Measurements from ENCODE around the gene MYO7B. TPM values are rescaled to one million over a fixed set of nuclear protein-coding genes. Genes with fewer than 3 reads are reported as not detected.

Gene MYO7B
- total RNA-seq, 1 experiment from 2014 or later, result 28.0 TPM

DNA sequence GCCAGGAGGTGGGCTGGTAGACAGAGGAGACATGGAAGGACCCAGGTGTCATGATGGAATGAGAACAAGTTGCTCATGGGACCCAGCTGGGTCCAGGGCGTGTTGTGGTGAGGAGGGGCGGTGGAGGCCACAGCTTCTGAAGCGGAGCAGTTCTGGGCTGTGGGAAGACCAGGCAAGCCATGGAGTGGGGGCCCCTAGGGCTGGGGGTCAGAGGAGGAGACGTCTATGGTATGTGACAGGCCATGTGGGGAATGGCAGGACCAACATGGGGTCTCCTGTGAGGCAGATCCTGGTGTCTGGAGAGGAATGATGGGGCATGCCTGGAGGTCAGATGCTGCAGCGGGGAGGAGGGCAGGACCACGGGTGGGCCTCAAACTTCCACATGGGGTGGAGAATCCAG lies 16.9 kb downstream of the MYO7B start:
- no peak overlapping the region for H3K4me2 ChIP-seq (ENCODE audit: low read length)
- H3K9me3 ChIP-seq (ENCODE audit: low read length), result no peaks in the 10 kb centered on the region
- ATAC-seq, result no peak
- POLR2A ChIA-PET (ENCODE audit: unreplicated experiment), result no interaction called here
- H3K36me3 ChIP-seq (ENCODE audit: low read depth, low read length), result no peaks in the 10 kb centered on the region
- H3K9me2 ChIP-seq (replicated peaks; ENCODE audit: low read length), result no peaks in the 10 kb centered on the region
- no peak for DNase-seq
- CTCF ChIA-PET, result no interaction called here
- no peaks in the 10 kb centered on the region for H4K20me1 ChIP-seq (ENCODE audit: low read length)
- no peak overlapping the region for H3K27ac ChIP-seq (ENCODE audit: low read length)
- no peaks in the 10 kb centered on the region for H3K79me2 ChIP-seq (ENCODE audit: low read length)
- BruUV-seq (replicated peaks), result no TSS peak
- TF ChIP-seq EZH2phosphoT487 (IDR thresholded peaks at IDR 0.05; ENCODE audit: borderline replicate concordance, low read length), result no peak
- TF ChIP-seq, protein P1, sequence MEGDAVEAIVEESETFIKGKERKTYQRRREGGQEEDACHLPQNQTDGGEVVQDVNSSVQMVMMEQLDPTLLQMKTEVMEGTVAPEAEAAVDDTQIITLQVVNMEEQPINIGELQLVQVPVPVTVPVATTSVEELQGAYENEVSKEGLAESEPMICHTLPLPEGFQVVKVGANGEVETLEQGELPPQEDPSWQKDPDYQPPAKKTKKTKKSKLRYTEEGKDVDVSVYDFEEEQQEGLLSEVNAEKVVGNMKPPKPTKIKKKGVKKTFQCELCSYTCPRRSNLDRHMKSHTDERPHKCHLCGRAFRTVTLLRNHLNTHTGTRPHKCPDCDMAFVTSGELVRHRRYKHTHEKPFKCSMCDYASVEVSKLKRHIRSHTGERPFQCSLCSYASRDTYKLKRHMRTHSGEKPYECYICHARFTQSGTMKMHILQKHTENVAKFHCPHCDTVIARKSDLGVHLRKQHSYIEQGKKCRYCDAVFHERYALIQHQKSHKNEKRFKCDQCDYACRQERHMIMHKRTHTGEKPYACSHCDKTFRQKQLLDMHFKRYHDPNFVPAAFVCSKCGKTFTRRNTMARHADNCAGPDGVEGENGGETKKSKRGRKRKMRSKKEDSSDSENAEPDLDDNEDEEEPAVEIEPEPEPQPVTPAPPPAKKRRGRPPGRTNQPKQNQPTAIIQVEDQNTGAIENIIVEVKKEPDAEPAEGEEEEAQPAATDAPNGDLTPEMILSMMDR (conservative IDR thresholded peaks at IDR 0.05; ENCODE audit: low read depth, low read length), result no peak
- no peak for TF ChIP-seq EZH2 (IDR thresholded peaks at IDR 0.05; ENCODE audit: low read length, unreplicated experiment)
- intact Hi-C loops (cut with micrococcal nuclease), result no loop called here
- no peaks in the 10 kb centered on the region for H3F3A ChIP-seq (ENCODE audit: low read length, unreplicated experiment)
- H3K9ac ChIP-seq (ENCODE audit: low read length), result no peak overlapping the region
- H2AFZ ChIP-seq (ENCODE audit: low read length), result no peak overlapping the region
- no peaks in the 10 kb centered on the region for H3K4me1 ChIP-seq (ENCODE audit: insufficient read depth, low read length)
- no peaks in the 10 kb centered on the region for H3K27me3 ChIP-seq (ENCODE audit: low read length)
- no peak overlapping the region for H3K4me3 ChIP-seq (ENCODE audit: low read length)

- Histone ChIP-seq H3K9me3 (ENCODE audit: low read length) (no peaks in the 10 kb centered on the region), H4K20me1 (ENCODE audit: low read length) (no peaks in the 10 kb centered on the region), H3K36me3 (ENCODE audit: low read depth, low read length) (no peaks in the 10 kb centered on the region), H3K9ac (ENCODE audit: low read length) (no peak overlapping the region), H3K4me3 (ENCODE audit: low read length) (no peak overlapping the region), H3K9me2 (replicated peaks; ENCODE audit: low read length) (no peaks in the 10 kb centered on the region), H3K4me2 (ENCODE audit: low read length) (no peak overlapping the region), H3K27ac (ENCODE audit: low read length) (no peak overlapping the region), H3K27me3 (ENCODE audit: low read length) (no peaks in the 10 kb centered on the region), H3F3A (ENCODE audit: low read length, unreplicated experiment) (no peaks in the 10 kb centered on the region), H2AFZ (ENCODE audit: low read length) (no peak overlapping the region), H3K4me1 (ENCODE audit: insufficient read depth, low read length) (no peaks in the 10 kb centered on the region), H3K79me2 (ENCODE audit: low read length) (no peaks in the 10 kb centered on the region)
- intact Hi-C loops (cut with micrococcal nuclease), result no loop called here
- DNase-seq, result no peak
- CTCF ChIA-PET, result no interaction called here
- no peak for ATAC-seq
- no TSS peak for BruUV-seq (replicated peaks)
- TF ChIP-seq EZH2phosphoT487 (IDR thresholded peaks at IDR 0.05; ENCODE audit: borderline replicate concordance, low read length) (no peak), EZH2 (IDR thresholded peaks at IDR 0.05; ENCODE audit: low read length, unreplicated experiment) (no peak)
- TF ChIP-seq, protein P1 (conservative IDR thresholded peaks at IDR 0.05; ENCODE audit: low read depth, low read length), result no peak
- POLR2A ChIA-PET (ENCODE audit: unreplicated experiment), result no interaction called here
Measured at GRCh38 chr2:127552846-127553245, 17.4 kb downstream of the MYO7B start.

- ChIA-PET POLR2A (ENCODE audit: unreplicated experiment) (no interaction called here), CTCF (no interaction called here)
- H3F3A ChIP-seq (ENCODE audit: low read length, unreplicated experiment), result no peaks in the 10 kb centered on the region
- no peaks in the 10 kb centered on the region for H3K27me3 ChIP-seq (ENCODE audit: low read length)
- no peaks in the 10 kb centered on the region for H4K20me1 ChIP-seq (ENCODE audit: low read length)
- no peak overlapping the region for H3K4me2 ChIP-seq (ENCODE audit: low read length)
- H3K27ac ChIP-seq (ENCODE audit: low read length), result no peak overlapping the region
- H3K4me3 ChIP-seq (ENCODE audit: low read length), result no peak overlapping the region
- H3K9me3 ChIP-seq (ENCODE audit: low read length), result no peaks in the 10 kb centered on the region
- TF ChIP-seq, protein P1 (conservative IDR thresholded peaks at IDR 0.05; ENCODE audit: low read depth, low read length), result no peak
- TF ChIP-seq EZH2phosphoT487 (IDR thresholded peaks at IDR 0.05; ENCODE audit: borderline replicate concordance, low read length), result no peak
- no peak for TF ChIP-seq EZH2 (IDR thresholded peaks at IDR 0.05; ENCODE audit: low read length, unreplicated experiment)
- intact Hi-C loops (cut with micrococcal nuclease), result no loop called here
- H3K79me2 ChIP-seq (ENCODE audit: low read length), result no peaks in the 10 kb centered on the region
- no peak for DNase-seq
- BruUV-seq (replicated peaks), result no TSS peak
- H3K9ac ChIP-seq (ENCODE audit: low read length), result no peak overlapping the region
- H2AFZ ChIP-seq (ENCODE audit: low read length), result no peak overlapping the region
- no peaks in the 10 kb centered on the region for H3K4me1 ChIP-seq (ENCODE audit: insufficient read depth, low read length)
- H3K9me2 ChIP-seq (replicated peaks; ENCODE audit: low read length), result no peaks in the 10 kb centered on the region
- no peak for ATAC-seq
- H3K36me3 ChIP-seq (ENCODE audit: low read depth, low read length), result no peaks in the 10 kb centered on the region
Measured at GRCh38 chr2:127558911-127559310, 23.4 kb downstream of the MYO7B start.
